ENCODE results near the gene SYNPO2L.
"Not testable (repeated sequence)": the region's sequence is repeated elsewhere in the genome, so short reads cannot be mapped to it uniquely, and the experiment has no call there.

The SYNPO2L gene, protein sequence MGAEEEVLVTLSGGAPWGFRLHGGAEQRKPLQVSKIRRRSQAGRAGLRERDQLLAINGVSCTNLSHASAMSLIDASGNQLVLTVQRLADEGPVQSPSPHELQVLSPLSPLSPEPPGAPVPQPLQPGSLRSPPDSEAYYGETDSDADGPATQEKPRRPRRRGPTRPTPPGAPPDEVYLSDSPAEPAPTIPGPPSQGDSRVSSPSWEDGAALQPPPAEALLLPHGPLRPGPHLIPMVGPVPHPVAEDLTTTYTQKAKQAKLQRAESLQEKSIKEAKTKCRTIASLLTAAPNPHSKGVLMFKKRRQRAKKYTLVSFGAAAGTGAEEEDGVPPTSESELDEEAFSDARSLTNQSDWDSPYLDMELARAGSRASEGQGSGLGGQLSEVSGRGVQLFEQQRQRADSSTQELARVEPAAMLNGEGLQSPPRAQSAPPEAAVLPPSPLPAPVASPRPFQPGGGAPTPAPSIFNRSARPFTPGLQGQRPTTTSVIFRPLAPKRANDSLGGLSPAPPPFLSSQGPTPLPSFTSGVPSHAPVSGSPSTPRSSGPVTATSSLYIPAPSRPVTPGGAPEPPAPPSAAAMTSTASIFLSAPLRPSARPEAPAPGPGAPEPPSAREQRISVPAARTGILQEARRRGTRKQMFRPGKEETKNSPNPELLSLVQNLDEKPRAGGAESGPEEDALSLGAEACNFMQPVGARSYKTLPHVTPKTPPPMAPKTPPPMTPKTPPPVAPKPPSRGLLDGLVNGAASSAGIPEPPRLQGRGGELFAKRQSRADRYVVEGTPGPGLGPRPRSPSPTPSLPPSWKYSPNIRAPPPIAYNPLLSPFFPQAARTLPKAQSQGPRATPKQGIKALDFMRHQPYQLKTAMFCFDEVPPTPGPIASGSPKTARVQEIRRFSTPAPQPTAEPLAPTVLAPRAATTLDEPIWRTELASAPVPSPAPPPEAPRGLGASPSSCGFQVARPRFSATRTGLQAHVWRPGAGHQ

DNA sequence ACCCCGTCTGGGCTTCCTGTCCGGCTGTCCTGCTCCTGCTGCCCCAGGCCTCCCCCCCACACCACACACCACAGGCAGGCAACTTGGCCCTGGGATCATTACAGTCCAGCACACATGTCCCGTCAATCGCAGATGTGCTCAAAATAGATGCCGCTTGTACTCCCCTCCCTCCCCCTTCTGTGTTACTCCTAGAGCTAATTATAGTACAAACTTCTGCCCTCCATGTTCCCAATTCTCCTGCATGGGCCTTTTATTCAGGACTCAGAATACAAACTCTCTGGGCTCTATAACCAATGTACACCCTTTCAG is at the start of gene SYNPO2L:
SYNPO2L (minus strand) TSS at position 40 of the 309 bp plus-strand sequence. CDS start 107 bp downstream, outside the sequence.
- no peak for DNase-seq (ENCODE audit: low spot score)

GRCh38 chr10:73703924-73704323 is 48.1 kb upstream of the SYNPO2L start:
- DNase-seq (ENCODE audit: low spot score) = not testable (repeated sequence)

DNA sequence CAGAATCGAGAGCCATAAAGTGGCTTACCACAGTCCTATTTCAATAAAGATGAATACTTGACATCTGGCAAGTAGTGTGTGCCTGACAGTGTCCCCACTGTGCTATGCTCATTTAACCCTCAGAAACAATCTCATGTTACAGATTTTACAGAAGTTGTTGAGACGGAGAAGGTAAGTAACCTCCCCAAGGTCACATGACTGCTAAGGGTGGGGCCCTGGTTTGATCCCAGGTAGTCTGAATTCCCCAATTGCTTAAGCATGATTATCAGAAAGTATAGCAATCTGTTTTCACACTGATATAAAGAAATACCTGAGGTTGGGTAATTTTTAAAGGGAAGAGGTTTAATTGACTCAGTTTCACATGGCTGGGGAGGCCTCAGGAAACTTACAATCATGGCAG is 43.0 kb upstream of the SYNPO2L start:
- DNase-seq (ENCODE audit: low spot score) = not testable (repeated sequence)

- not testable (repeated sequence) for DNase-seq (ENCODE audit: low spot score)
Observed at GRCh38 chr10:73697675-73698159, 41.9 kb upstream of the SYNPO2L start, which contains the start of gene AGAP5. Gene AGAP5, minus strand, starts transcription at chr10:73698109. Its CDS starts 354 bp downstream, at chr10:73697755.

GRCh38 chr10:73695302-73695701 is 39.5 kb upstream of the SYNPO2L start:
- DNase-seq (ENCODE audit: low spot score) = not testable (repeated sequence)

DNA sequence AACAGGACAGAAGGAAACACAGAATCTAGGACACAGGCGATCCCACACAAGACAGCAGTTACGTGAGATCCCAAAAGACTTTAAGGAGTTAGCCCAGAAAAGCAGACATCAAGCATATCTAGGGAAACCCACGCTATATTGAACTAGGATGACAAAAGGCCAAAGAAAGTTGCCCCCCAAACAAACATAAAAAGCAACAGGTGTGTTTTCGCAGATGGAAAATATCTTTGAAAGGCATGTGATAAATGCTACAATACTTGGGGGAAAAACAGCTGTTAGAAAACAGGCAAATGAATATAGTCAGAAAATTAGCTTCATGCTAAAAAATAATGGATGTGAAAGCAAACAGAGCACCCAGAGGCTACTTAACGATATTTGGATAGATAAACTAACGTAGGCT is 34.9 kb upstream of the SYNPO2L start:
- DNase-seq (ENCODE audit: low spot score) = not testable (repeated sequence)

- DNase-seq (ENCODE audit: low spot score) = not testable (repeated sequence)
Observed at GRCh38 chr10:73689596-73689995, 33.8 kb upstream of the SYNPO2L start.

GRCh38 chr10:73687641-73688040 is 31.8 kb upstream of the SYNPO2L start:
- not testable (repeated sequence) for DNase-seq (ENCODE audit: low spot score)

DNA sequence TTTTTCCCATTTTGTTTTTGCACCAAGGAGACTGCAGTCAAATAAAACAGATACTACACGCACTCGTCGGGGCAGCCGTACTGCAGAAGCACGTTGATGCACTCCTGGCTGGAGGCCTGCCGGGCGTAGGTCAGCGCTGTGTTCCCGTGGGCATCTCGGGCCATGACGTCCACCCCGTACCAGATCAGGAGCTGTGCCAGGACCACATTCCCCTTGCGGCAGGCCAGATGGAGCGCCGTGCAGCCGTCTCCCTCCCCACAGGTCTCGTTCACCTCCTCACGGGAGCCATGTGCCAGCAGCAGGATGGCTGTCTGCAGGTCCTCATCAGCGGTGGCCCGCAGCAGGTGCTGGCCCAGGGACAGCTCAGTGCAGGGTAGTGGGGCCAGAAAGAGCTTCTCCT is 18.7 kb upstream of the SYNPO2L start:
- not testable (repeated sequence) for DNase-seq (ENCODE audit: low spot score)

- not testable (repeated sequence) for DNase-seq (ENCODE audit: low spot score)
Observed at GRCh38 chr10:73668378-73668777, 12.5 kb upstream of the SYNPO2L start.

DNA sequence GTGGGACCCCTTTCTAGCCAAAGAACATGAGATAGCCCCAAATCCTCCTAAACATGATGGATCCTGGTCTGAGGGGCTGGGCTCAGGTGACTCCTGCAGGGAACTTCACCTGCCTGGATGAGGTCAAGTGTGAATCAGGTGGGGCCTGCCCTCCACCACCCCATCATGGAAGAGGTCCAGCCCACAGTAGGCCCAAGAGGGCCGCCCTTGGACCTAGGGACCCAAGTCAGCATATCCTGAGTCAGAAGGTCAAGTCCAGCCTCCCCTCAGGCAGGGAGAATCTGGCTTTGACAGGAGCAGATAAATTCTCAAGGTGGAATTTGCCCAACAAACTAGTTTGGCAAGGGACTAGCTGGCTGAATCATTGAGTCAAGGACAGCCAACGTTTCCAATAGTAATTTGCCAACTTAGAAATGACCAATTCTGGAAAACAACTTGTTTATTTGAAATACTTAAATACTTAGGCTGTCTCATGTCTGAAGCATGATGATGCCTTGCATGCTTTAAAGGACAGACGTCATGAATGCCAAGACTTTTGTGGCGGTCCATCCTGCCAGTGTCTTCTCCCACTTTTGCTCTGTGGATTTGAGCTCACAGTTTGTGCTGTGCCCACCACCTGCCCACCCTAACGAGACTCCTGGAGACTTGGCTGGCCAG is 10.5 kb upstream of the SYNPO2L start:
- not testable (repeated sequence) for DNase-seq (ENCODE audit: low spot score)

DNA sequence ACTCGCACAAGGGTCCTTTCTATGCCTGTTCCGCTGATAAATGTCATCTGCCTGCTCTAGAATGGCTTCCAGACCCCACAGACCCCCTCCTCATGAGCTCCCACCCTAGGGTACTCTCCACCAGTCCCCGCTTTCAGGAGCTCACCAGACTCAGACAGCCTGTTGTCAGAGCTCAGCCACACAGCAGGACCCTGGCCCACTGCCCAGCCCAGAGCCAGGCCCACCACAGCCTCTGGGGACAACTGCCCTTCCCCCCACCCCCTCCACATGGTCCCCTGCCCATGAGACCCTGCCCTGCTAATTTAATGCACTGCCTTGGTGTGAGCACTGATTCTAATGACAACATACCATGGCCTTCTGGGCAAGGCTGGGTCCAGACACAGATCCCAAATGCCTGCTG is 9.8 kb upstream of the SYNPO2L start:
- not testable (repeated sequence) for DNase-seq (ENCODE audit: low spot score)

DNA sequence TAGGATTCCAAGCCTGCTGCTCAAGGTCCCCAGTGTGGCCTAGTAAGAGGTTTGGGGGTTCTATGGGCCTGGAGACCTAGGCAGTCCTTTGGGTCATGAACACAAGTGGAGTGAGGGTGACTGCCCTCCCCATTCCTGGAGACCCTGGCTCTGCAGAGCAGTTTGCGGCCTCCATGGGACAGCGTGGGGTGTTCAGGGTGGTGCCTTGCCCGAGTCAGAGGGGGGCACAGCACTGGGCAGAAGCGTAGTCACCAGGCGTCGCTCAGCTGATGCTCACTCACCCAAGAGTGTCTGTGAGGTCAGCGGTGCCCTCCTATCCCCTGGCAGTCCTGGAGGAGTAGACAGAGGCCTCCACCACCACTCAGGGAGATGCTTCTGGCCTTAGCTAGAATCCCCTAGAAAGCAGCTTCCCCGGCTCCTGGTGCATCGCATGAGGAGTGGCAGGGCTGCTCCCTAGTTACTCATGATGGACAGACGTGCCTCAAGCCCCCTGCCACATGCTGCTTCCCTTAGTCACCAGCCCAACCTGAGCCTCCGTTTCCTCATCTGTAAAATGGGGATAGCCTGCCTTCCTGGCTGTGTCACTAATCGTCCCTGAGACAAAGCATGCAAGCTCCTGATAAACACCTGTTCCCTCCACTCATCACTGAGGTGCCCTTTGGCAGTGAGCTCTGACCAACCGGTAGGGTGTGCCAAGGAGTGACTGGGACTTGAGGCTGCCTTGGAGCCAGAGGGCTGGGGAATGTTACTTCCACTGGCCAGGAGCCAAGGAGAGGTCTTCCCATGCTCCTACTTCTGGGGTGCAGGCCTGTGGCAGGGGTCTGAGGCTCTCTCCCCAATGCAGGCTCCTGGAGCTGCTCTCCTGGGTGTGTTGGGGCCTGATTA is 8.6 kb upstream of the SYNPO2L start:
- DNase-seq (ENCODE audit: low spot score) = not testable (repeated sequence)

- DNase-seq (ENCODE audit: low spot score) = not testable (repeated sequence)
Observed at GRCh38 chr10:73663621-73664020, 7.8 kb upstream of the SYNPO2L start.

GRCh38 chr10:73662705-73663104 is 6.9 kb upstream of the SYNPO2L start:
- not testable (repeated sequence) for DNase-seq (ENCODE audit: low spot score)

DNA sequence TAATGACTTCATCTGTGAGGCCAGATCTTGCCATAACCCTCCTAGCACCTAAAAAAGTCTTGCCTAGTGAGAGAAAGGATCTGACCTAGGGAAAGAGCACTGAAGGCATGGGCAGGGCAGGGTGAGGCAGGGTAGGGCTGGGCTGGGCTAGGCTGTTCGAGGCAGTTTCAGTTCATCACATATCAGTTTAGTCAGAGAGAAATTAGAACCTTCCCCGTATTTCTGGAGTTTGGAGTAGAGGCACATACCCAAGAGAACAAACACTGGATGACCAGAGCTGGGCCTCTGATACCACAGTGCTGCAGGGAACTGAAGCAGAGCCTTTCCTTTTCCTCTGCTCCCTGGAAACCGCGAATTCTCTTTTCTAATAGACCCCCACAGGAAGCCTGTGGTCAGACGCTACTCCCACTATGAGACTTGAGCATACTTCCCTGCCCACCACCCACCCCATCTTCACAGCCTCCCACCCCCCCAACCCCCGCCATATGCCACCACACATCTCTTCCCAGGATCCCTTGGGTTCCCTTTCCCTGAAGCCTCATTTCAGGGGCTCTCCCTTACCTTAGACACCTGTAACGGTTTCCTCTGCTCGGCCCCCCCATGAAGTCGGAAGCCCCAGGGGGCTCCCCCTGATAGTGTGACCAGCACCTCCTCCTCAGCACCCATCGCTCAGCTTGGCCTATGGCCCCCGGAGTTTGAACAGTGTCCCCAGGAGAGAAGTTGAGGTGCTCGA is 406 bp downstream of the SYNPO2L start:
- no peak for DNase-seq (ENCODE audit: low spot score)

GRCh38 chr10:73653701-73654100 is 2.1 kb downstream of the SYNPO2L start:
- DNase-seq (ENCODE audit: low spot score) = no peak

GRCh38 chr10:73653195-73653594 is 2.6 kb downstream of the SYNPO2L start:
- DNase-seq (ENCODE audit: low spot score) = no peak

- DNase-seq (ENCODE audit: low spot score) = no peak
Observed at GRCh38 chr10:73650537-73651331, 5.1 kb downstream of the SYNPO2L start.
